Spleen (tissue), 13 donors: ENCODE measurements around the gene BEST1. TPM values are rescaled to one million over a fixed set of nuclear protein-coding genes. Genes with fewer than 3 reads are reported as not detected.

Experiments
- DNase-seq: peaks from one replicate; pipeline ENCODE4 v3.0.0-alpha.2; 2020
- H3K27ac ChIP-seq, 8 donors: fragments of 200-600 bp; sonication (generic) in 7 of 8; 1 replicate in 4 of 8; 2 replicates in 4 of 8; pipeline versions ENCODE4 v1.5.0 to v1.8.0; 2016 to 2021; ENCODE audit warnings: inconsistent platforms in 4 of 8, mild to moderate bottlenecking in 4 of 8, moderate library complexity in 1 of 8
- H3K27me3 ChIP-seq, 7 donors: fragments of 200-600 bp; sonication (generic) in 6 of 7; replicated peaks in 1 of 7; 1 replicate in 4 of 7; 2 replicates in 3 of 7; pipeline versions ENCODE4 v1.5.0 to v1.8.0; 2016 to 2021; ENCODE audit warnings: inconsistent platforms in 3 of 7, mild to moderate bottlenecking in 1 of 7
- H3K36me3 ChIP-seq, 6 donors: fragments of 200-600 bp; sonication (generic) in 5 of 6; 1 replicate in 4 of 6; 2 replicates in 2 of 6; pipeline versions ENCODE4 v1.5.0 to v1.8.0; 2016 to 2021; ENCODE audit warnings: inconsistent platforms in 2 of 6
- H3K4me1 ChIP-seq, 6 donors: fragments of 200-600 bp; sonication (generic) in 5 of 6; 1 replicate in 3 of 6; 2 replicates in 3 of 6; pipeline versions ENCODE4 v1.5.0 to v1.8.0; 2016 to 2021; ENCODE audit warnings: inconsistent platforms in 3 of 6
- H3K4me3 ChIP-seq, 8 donors: fragments of 200-600 bp; sonication (generic) in 7 of 8; 1 replicate in 4 of 8; 2 replicates in 4 of 8; pipeline versions ENCODE4 v1.5.0 to v1.8.0; 2016 to 2021; ENCODE audit warnings: inconsistent platforms in 4 of 8, mild to moderate bottlenecking in 4 of 8, moderate library complexity in 2 of 8
- H3K9me3 ChIP-seq, 8 donors: fragments of 200-600 bp; sonication (generic) in 7 of 8; 1 replicate in 4 of 8; 2 replicates in 4 of 8; pipeline versions ENCODE4 v1.5.0 to v1.8.0; 2016 to 2021; ENCODE audit warnings: inconsistent platforms in 4 of 8
- CTCF ChIP-seq, 11 experiments: fragments of 200-600 bp in 7 of 11; fragments of 450-650 bp in 4 of 11; sonication (generic) in 4 of 11; IDR thresholded peaks in 8 of 11; conservative IDR thresholded peaks in 3 of 11; 1 replicate in 7 of 11; 2 replicates in 4 of 11; pipeline versions ENCODE4 v1.4.0 to v1.8.0; 2016 to 2021; ENCODE audit warnings: antibody characterized with exemption in 11 of 11, inconsistent platforms in 4 of 11, mild to moderate bottlenecking in 1 of 11
- POLR2A ChIP-seq, 3 donors: fragments of 450-650 bp; IDR thresholded peaks; one replicate each; pipeline ENCODE4 v1.5.1; 2017; ENCODE audit warnings: antibody characterized with exemption in 3 of 3, mild to moderate bottlenecking in 1 of 3
- POLR2AphosphoS5 ChIP-seq, 3 donors: sonication (generic); formaldehyde crosslinking; IDR thresholded peaks; one replicate each; pipeline ENCODE4 v1.5.1; 2017; ENCODE audit warnings: antibody characterized with exemption in 3 of 3
- WGBS, 5 donors: extraction: QIAGEN DNeasy Blood & Tissue Kit in 3 of 5; methylation state at CpG; one replicate each; pipeline versions ENCODE4 v1.1.5 to v1.1.7; 2013 to 2018; 5-methylcytosine and 5-hydroxymethylcytosine counted together
- intact Hi-C: fragments of 100-400 bp; cut with DNase I; formaldehyde crosslinking; loops from one replicate; pipeline ENCODE4 v1.15.0; 2023; ENCODE audit warnings: low total_unique reads
- long read RNA-seq, 2 donors: transcript quantifications; one replicate each; lab custom pipeline, GENCODE V29; 2026
- polyA plus RNA-seq, 3 donors: library from polyadenylated mRNA; stranded (reverse); fragments of 200-250 nt; gene quantifications; one replicate each; pipeline ENCODE4 v1.2.1, GENCODE V29; 2013
- total RNA-seq, 7 donors: library from RNA; depleted of rRNA in 3 of 7; stranded (reverse); fragments of >200 nt in 3 of 7; fragmentation: NEBNext Ultra II Directional in 4 of 7; extraction: Animal tissue kit (Norgen Biotek cat#: 25700) in 4 of 7; gene quantifications; one replicate each; pipeline versions ENCODE4 v1.1.0 to v1.2.1, GENCODE V29; 2016 to 2021
- donor health status: healthy with polysubstance abuse.
- donor health status: DM: no; HTN: no; CAD: no; lungs with moderate emphysema.
- donor health status: DM: no; HTN: no; CAD: no.
- donor health status: Bipolar disorder and iron deficiency.
- donor health status: healthy.
- donor health status: DM: no; HTN: no; CAD: no.
- donor health status: DM: yes; HTN: yes; CAD: no.

BEST1 gene
- 10 to 100 TPM in 5 of 7 donors, 1 to 10 TPM in 2; 6.8 to 20.4 (median 12.3) TPM for total RNA-seq
- 1 to 10 TPM; 2.6 to 4.3 (median 3.0) TPM for polyA plus RNA-seq
- long read RNA-seq, donor 1, partial matches to known transcripts, result 575 of 4,306 reads
- long read RNA-seq, donor 1, other reads (novel, unspliced or antisense), result 3,731 of 4,306 reads
- long read RNA-seq, donor 2, partial matches to known transcripts, result 4,517 of 4,630 reads
- long read RNA-seq, donor 2, other reads (novel, unspliced or antisense), result 113 of 4,630 reads

DNA sequence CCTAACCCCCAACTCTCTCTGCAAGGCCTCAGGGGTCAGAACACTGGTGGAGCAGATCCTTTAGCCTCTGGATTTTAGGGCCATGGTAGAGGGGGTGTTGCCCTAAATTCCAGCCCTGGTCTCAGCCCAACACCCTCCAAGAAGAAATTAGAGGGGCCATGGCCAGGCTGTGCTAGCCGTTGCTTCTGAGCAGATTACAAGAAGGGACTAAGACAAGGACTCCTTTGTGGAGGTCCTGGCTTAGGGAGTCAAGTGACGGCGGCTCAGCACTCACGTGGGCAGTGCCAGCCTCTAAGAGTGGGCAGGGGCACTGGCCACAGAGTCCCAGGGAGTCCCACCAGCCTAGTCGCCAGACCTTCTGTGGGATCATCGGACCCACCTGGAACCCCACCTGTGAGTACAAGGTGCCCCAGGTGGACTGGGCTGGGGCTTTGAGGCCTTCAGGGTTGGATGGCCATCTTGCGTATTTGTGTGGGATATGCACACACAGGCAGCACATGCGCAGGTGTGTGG lies at the start of gene BEST1:
TSS of gene BEST1 (plus strand) at position 317 of the 513 bp plus-strand sequence. CDS start 1,456 bp downstream, outside the sequence.
- H3K4me3 ChIP-seq, result no peak within 1 kb of the TSS
- H3K9me3 ChIP-seq, result no peaks in the 10 kb centered on the region
- TF ChIP-seq POLR2A (IDR thresholded peaks at IDR 0.05) (no peak), CTCF (IDR thresholded peaks at IDR 0.05 in 8 of 11, conservative IDR thresholded peaks at IDR 0.05 in 3 of 11) (no peak), POLR2AphosphoS5 (IDR thresholded peaks at IDR 0.05) (no peak)
- H3K27me3 ChIP-seq, result peaks cover 0 to 11% (median under 1%) of the 10 kb centered on the region in 7 donors
- peaks cover 4 to 46% (median 24%) of the 10 kb centered on the region in 6 donors for H3K4me1 ChIP-seq
- H3K27ac ChIP-seq, result peak within 1 kb of the TSS in 2 of 8 donors; percentile 21 to 50
- DNase-seq, result no peak
- intact Hi-C loops, result no loop called here
- no peaks in the 10 kb centered on the region for H3K36me3 ChIP-seq
- WGBS, 5 donors, result 79 to 92% (median 88%) methylated on average over 6 to 8 of the region's 8 CpGs

DNA sequence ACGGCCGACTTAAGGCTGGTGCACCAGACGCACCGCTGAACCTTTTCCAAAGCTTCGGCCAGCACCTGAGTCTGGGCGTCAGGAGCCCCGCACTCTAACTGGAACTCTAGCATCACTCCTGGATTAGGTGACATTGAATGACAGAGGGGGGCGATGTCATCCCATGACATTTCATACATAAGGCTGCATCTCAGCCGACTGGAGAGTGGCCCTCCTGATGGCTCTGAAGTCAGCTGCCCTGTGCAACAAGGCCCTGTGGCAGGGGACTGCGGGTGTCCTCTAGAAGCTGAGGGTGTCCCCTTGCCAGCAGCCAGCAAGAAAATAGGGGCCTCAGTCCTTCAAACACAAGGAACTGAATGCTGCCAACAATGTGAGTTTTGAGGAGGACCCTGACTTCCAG lies 48.8 kb upstream of the BEST1 start:
- WGBS, 5 donors, result 86 to 95% (median 92%) methylated on average over 4 to 10 of the region's 10 CpGs
- Histone ChIP-seq H3K4me3 (no peak overlapping the region), H3K27ac (no peak overlapping the region), H3K27me3 (peaks cover 0 to 8% (median 0%) of the 10 kb centered on the region in 7 donors), H3K9me3 (no peaks in the 10 kb centered on the region), H3K36me3 (peaks cover 0 to 91% (median 16%) of the 10 kb centered on the region in 6 donors), H3K4me1 (peaks cover 7 to 29% (median 21%) of the 10 kb centered on the region in 6 donors)
- intact Hi-C loops, result no loop called here
- TF ChIP-seq POLR2AphosphoS5 (IDR thresholded peaks at IDR 0.05), result no peak
- no peak for DNase-seq

DNA sequence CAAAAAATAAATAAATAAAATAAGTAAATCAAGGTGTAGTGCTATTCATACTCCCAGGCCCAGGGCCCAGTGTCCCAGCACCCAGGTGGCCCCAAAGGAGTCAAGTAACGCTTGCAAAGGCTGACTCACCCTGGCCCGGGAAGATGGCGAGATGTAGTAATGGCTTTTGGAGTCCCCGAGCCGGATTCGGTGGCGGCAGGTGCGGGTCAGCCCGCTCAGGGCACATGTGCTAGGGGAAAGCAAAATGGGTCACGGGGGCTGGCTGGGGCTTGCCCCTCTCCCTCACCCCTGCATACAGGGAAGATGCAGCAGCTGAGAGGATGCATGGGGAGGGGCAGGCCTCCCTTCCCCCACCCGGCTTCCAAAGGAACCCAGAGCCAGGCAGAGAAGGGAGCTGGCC lies 47.8 kb upstream of the BEST1 start:
- H3K27me3 ChIP-seq, result peaks cover 0 to 8% (median 0%) of the 10 kb centered on the region in 7 donors
- peaks cover 0 to 91% (median 19%) of the 10 kb centered on the region in 6 donors for H3K36me3 ChIP-seq
- intact Hi-C loops, result no loop called here
- H3K4me3 ChIP-seq, result no peak overlapping the region
- peaks cover 7 to 26% (median 21%) of the 10 kb centered on the region in 6 donors for H3K4me1 ChIP-seq
- no peak for DNase-seq
- H3K27ac ChIP-seq, result no peak overlapping the region
- no peaks in the 10 kb centered on the region for H3K9me3 ChIP-seq
- TF ChIP-seq POLR2A (IDR thresholded peaks at IDR 0.05) (no peak), POLR2AphosphoS5 (IDR thresholded peaks at IDR 0.05) (no peak), CTCF (IDR thresholded peaks at IDR 0.05 in 8 of 11, conservative IDR thresholded peaks at IDR 0.05 in 3 of 11) (no peak)
- WGBS, 5 donors, result 81 to 92% (median 88%) methylated on average over 10 to 11 of the region's 11 CpGs

GRCh38 chr11:61903845-61904244 lies 46.3 kb upstream of the BEST1 start:
- no peak for TF ChIP-seq POLR2AphosphoS5 (IDR thresholded peaks at IDR 0.05)
- TF ChIP-seq POLR2A (IDR thresholded peaks at IDR 0.05), result no peak
- TF ChIP-seq CTCF (IDR thresholded peaks at IDR 0.05 in 8 of 11, conservative IDR thresholded peaks at IDR 0.05 in 3 of 11), result no peak
- Histone ChIP-seq H3K27ac (no peak overlapping the region), H3K27me3 (peaks cover 0 to 8% (median 0%) of the 10 kb centered on the region in 7 donors), H3K9me3 (no peaks in the 10 kb centered on the region), H3K4me1 (peaks cover 2 to 16% (median 10%) of the 10 kb centered on the region in 6 donors), H3K4me3 (no peak overlapping the region), H3K36me3 (peaks cover 0 to 90% (median 20%) of the 10 kb centered on the region in 6 donors)
- WGBS, 5 donors, result 88 to 96% (median 93%) methylated on average over 3 of the region's 3 CpGs
- intact Hi-C loops, result no loop called here
- no peak for DNase-seq
